Endothelial cell of umbilical vein (primary cell): ENCODE measurements around the gene CPEB2. TPM values are rescaled to one million over a fixed set of nuclear protein-coding genes. Genes with fewer than 3 reads are reported as not detected.
A peak's percentile ranks its signal among the peaks of the same experiment; 100 is the strongest.

ENCODE experiments used
- Bru-seq: library from RNA; stranded (reverse); fragments of 400-500 nt; gene quantifications from one replicate; lab custom pipeline; 2021; lab: Mats Ljungman, UMichigan
- BruChase-seq, 2 experiments: library from RNA; stranded (reverse); fragments of 400-500 nt; gene quantifications; one replicate each; lab custom pipeline; 2021; lab: Mats Ljungman, UMichigan
- BruUV-seq: library from RNA; stranded (reverse); fragments of 400-500 nt; replicated peaks from 2 replicates; lab custom pipeline; 2021; lab: Mats Ljungman, UMichigan
- CTCF ChIA-PET: fragments of 300-600, 350-600 bp; sonication (Branson Sonifier 250); formaldehyde crosslinking; loops from one replicate; lab custom pipeline; 2021; ENCODE audit warnings: antibody characterized with exemption, inconsistent platforms; lab: Charles Lee
- POLR2A ChIA-PET: fragments of 300-600, 350-600 bp; sonication (Branson Sonifier 250); formaldehyde crosslinking; loops from one replicate; lab custom pipeline; 2021; ENCODE audit warnings: antibody characterized with exemption, inconsistent platforms; lab: Charles Lee
- DNase-seq: peaks from one replicate; pipeline ENCODE4 v3.0.0-alpha.2; 2011; ENCODE audit warnings: low read depth, low spot score
- FAIRE-seq: peaks from 2 replicates; lab custom pipeline; 2011; peaks lifted over from hg19 to GRCh38; lab: Jason Lieb, UNC
- H2AFZ ChIP-seq: 2 replicates; pipeline ENCODE4 v1.6.0; 2012; ENCODE audit warnings: low read depth, low read length, control low read depth, inconsistent platforms
- H3K27ac ChIP-seq: 2 replicates; pipeline ENCODE4 v1.5.1; 2011; ENCODE audit warnings: low read depth, mild to moderate bottlenecking, control low read depth, low read length, moderate library complexity; ENCODE audit not compliant: insufficient read depth
- H3K27me3 ChIP-seq, 2 experiments: 2 replicates each; pipeline versions ENCODE4 v1.6.0 to v1.6.1; 2011; ENCODE audit warnings: low read length in 2 of 2, mixed read lengths in 1 of 2; ENCODE audit not compliant: control insufficient read depth in 2 of 2, insufficient read depth in 2 of 2
- H3K36me3 ChIP-seq, 2 experiments: 2 replicates in 1 of 2; 3 replicates in 1 of 2; pipeline ENCODE4 v1.5.1; 2011; ENCODE audit warnings: low read length in 2 of 2, mild to moderate bottlenecking in 1 of 2, moderate library complexity in 1 of 2; ENCODE audit not compliant: control insufficient read depth in 2 of 2, insufficient read depth in 2 of 2; ENCODE audit errors: extremely low read depth in 1 of 2
- H3K4me1 ChIP-seq: 3 replicates; pipeline ENCODE4 v1.5.1; 2011; ENCODE audit warnings: mild to moderate bottlenecking, low read length; ENCODE audit not compliant: control insufficient read depth, insufficient read depth; ENCODE audit errors: extremely low read depth
- H3K4me2 ChIP-seq: 2 replicates; pipeline ENCODE4 v1.6.1; 2011; ENCODE audit warnings: low read length, control low read depth, mixed read lengths; ENCODE audit not compliant: insufficient read depth
- H3K4me3 ChIP-seq, 3 experiments: fragments of 200-600 bp in 1 of 3; sonication (generic), shearing (Covaris generic) in 1 of 3; replicated peaks in 1 of 3; 2 replicates each; pipeline ENCODE4 v1.5.1; 2011 to 2016; ENCODE audit warnings: control low read depth in 3 of 3, low read length in 3 of 3, mild to moderate bottlenecking in 2 of 3, inconsistent platforms in 1 of 3, low read depth in 1 of 3, moderate library complexity in 1 of 3; ENCODE audit not compliant: insufficient read depth in 1 of 3
- H3K79me2 ChIP-seq: 2 replicates; pipeline ENCODE4 v1.6.0; 2012; ENCODE audit warnings: low read length, inconsistent platforms; ENCODE audit not compliant: control insufficient read depth, insufficient read depth
- H3K9ac ChIP-seq: replicated peaks from 2 replicates; pipeline ENCODE3; 2011; ENCODE audit warnings: low read length, control low read depth; ENCODE audit not compliant: insufficient read depth; ENCODE audit errors: extremely low read depth
- H3K9me1 ChIP-seq: replicated peaks from 3 replicates; pipeline ENCODE4 v1.6.0; 2011; ENCODE audit warnings: mild to moderate bottlenecking, low read length; ENCODE audit not compliant: control insufficient read depth, insufficient read depth; ENCODE audit errors: extremely low read depth
- H3K9me3 ChIP-seq: replicated peaks from 2 replicates; pipeline ENCODE4 v1.5.1; 2012; ENCODE audit warnings: low read length, inconsistent platforms; ENCODE audit not compliant: control insufficient read depth, insufficient read depth
- H4K20me1 ChIP-seq: replicated peaks from 2 replicates; pipeline ENCODE3; 2011; ENCODE audit warnings: mild to moderate bottlenecking, low read length; ENCODE audit not compliant: control insufficient read depth, insufficient read depth; ENCODE audit errors: extremely low read depth
- CTCF ChIP-seq, 2 donors: IDR thresholded peaks; 1 replicate in 1 of 2; 2 replicates in 1 of 2; pipeline ENCODE4 v1.5.1; 2011; ENCODE audit warnings: low read length in 2 of 2, mild to moderate bottlenecking in 2 of 2, moderate library complexity in 2 of 2, control low read depth in 1 of 2, inconsistent platforms in 1 of 2, low read depth in 1 of 2; ENCODE audit not compliant: insufficient read depth in 1 of 2; ENCODE audit errors: extremely low read depth in 1 of 2
- EZH2 ChIP-seq: IDR thresholded peaks from 2 replicates; pipeline ENCODE4 v1.6.1; 2012; ENCODE audit warnings: borderline replicate concordance, low read depth, mild to moderate bottlenecking, moderate library complexity, low read length, inconsistent platforms; ENCODE audit not compliant: severe bottlenecking
- FOS ChIP-seq: IDR thresholded peaks from 2 replicates; pipeline ENCODE4 v1.6.1; 2011; ENCODE audit warnings: mild to moderate bottlenecking, low read length, moderate library complexity, borderline replicate concordance; ENCODE audit not compliant: insufficient read depth
- GATA2 ChIP-seq: IDR thresholded peaks from 2 replicates; pipeline ENCODE4 v1.7.0; 2011; ENCODE audit warnings: low read depth, mild to moderate bottlenecking, moderate library complexity, mixed read lengths, low read length; ENCODE audit not compliant: insufficient read length, insufficient read depth
- JUN ChIP-seq: IDR thresholded peaks from 2 replicates; pipeline ENCODE4 v1.6.1; 2011; ENCODE audit warnings: borderline replicate concordance, low read depth; ENCODE audit not compliant: insufficient read length, insufficient read depth
- MAX ChIP-seq: IDR thresholded peaks from 2 replicates; pipeline ENCODE4 v1.6.1; 2011; ENCODE audit not compliant: insufficient read depth, insufficient read length
- MYC ChIP-seq: IDR thresholded peaks from one replicate; pipeline ENCODE4 v1.6.1; 2011; ENCODE audit warnings: mild to moderate bottlenecking, low read depth, low read length
- POLR2A ChIP-seq: IDR thresholded peaks from 2 replicates; pipeline ENCODE4 v1.6.1; 2012; ENCODE audit warnings: low read depth, mild to moderate bottlenecking, control low read depth, low read length
- POLR2AphosphoS5 ChIP-seq: IDR thresholded peaks from 2 replicates; pipeline ENCODE4 v1.6.1; 2012; ENCODE audit warnings: low read depth, mild to moderate bottlenecking, control low read depth, low read length, moderate library complexity; ENCODE audit not compliant: insufficient read depth
- dilution Hi-C: fragments of 300-500 bp; cut with MboI; formaldehyde crosslinking; loops from one replicate; pipeline ENCODE4 v1.15.0; 2019; ENCODE audit warnings: low sequenced_read_pairs; ENCODE audit not compliant: extremely low pct_ligation_motif_present
- intact Hi-C: fragments of 100-400 bp; cut with micrococcal nuclease; formaldehyde crosslinking; loops from one replicate; pipeline ENCODE4 v1.10.0; 2022
- long read RNA-seq: library from polyadenylated mRNA; stranded (forward); transcript quantifications from one replicate; pipeline ENCODE4 v2.0.0, GENCODE V29; 2021
- polyA minus RNA-seq, 3 experiments: library from RNA; depleted of rRNA, polyadenylated mRNA; stranded (reverse); fragments of >200 nt; gene quantifications; 1 replicate in 1 of 3; 2 replicates in 2 of 3; pipeline ENCODE4 v1.2.3, GENCODE V29; 2011
- polyA plus RNA-seq, 4 experiments: library from polyadenylated mRNA; depleted of rRNA in 3 of 4; stranded (reverse) in 3 of 4; unstranded in 1 of 4; fragments of >200 nt; gene quantifications; 2 replicates each; pipeline versions ENCODE4 v1.2.1 to v1.2.3, GENCODE V29; 2011 to 2012; ENCODE audit warnings: missing spikeins in 1 of 4
- total RNA-seq: library from RNA; stranded (reverse); gene quantifications from 2 replicates; pipeline ENCODE4 v1.2.3, GENCODE V29; 2021

The CPEB2 gene
- total RNA-seq (11.7 and 14.8 TPM in 2 replicates), polyA plus RNA-seq (1.8 and 2.8 TPM in 2 replicates), polyA minus RNA-seq (7.6 and 8.5 TPM in 2 replicates), Bru-seq, nascent RNA (percentile 80 among the genes with signal in this experiment), BruChase-seq, experiment 1, labeled RNA remaining after a 6-hour chase (percentile 55 among the genes with signal in this experiment), BruChase-seq, experiment 2, labeled RNA remaining after a 2-hour chase (percentile 74 among the genes with signal in this experiment)
- polyA plus RNA-seq (2011; cell fraction: cytosol; rRNA removed): 2.9 and 3.2 TPM in 2 replicates
- 10.3 and 10.5 TPM in 2 replicates for polyA plus RNA-seq (2011; cell fraction: nucleus; rRNA removed)
- polyA plus RNA-seq (2012): 6.8 and 7.2 TPM in 2 replicates
- 3.6 TPM for polyA minus RNA-seq (2011; cell fraction: cytosol; rRNA and poly(A)+ RNA removed)
- 10.7 and 12.6 TPM in 2 replicates for polyA minus RNA-seq (2011; cell fraction: nucleus; rRNA and poly(A)+ RNA removed)
- long read RNA-seq, full-length matches to known transcripts: 3 of 3 reads
- long read RNA-seq, partial matches to known transcripts: 0 of 3 reads
- long read RNA-seq, other reads (novel, unspliced or antisense): 0 of 3 reads

- Histone ChIP-seq H3K9ac (peak within 1 kb of the TSS; percentile 96), H2AFZ (peak within 1 kb of the TSS; percentile 79), H3K9me1 (no peaks in the 10 kb centered on the region), H3K27me3 (no peaks in the 10 kb centered on the region), H3K79me2 (peaks cover 33% of the 10 kb centered on the region), H3K36me3 (no peaks in the 10 kb centered on the region), H3K4me3 (peak within 1 kb of the TSS; percentile 77 to 93 (median 85)), H3K4me1 (peaks cover 17% of the 10 kb centered on the region), H3K27ac (peak within 1 kb of the TSS; percentile 97), H3K9me3 (no peaks in the 10 kb centered on the region), H3K4me2 (peak within 1 kb of the TSS; percentile 95), H4K20me1 (no peaks in the 10 kb centered on the region)
- no TSS peak for BruUV-seq
- dilution Hi-C loops (no loop called here), intact Hi-C loops (loop anchor here (1.0 to 10.0 kb wide), 11 partner anchors 32 to 1520 kb away; partner anchors contain the start of genes BOD1L1, FAM200B, FBXL5 and RAB28)
- CTCF ChIA-PET: interaction anchor here (1.0 to 2.1 kb wide), 7 partner anchors 10 to 1362 kb away, joined by 3 to 29 read pairs (median 3); no protein-coding TSS in a partner anchor
- FAIRE-seq (peak; percentile 87), DNase-seq (peak; percentile 97)
- POLR2A ChIA-PET: interaction anchor here (0.7 kb wide), 1 partner anchor 72 kb away, joined by 3 read pairs; no protein-coding TSS in a partner anchor
- TF ChIP-seq FOS: peak; percentile 30
- TF ChIP-seq POLR2A: peak; percentile 97
- no peak for TF ChIP-seq JUN
- TF ChIP-seq MYC: no peak
- TF ChIP-seq EZH2: no peak
- peak; percentile 96 for TF ChIP-seq POLR2AphosphoS5
- peak; percentile 20 for TF ChIP-seq MAX
- TF ChIP-seq GATA2: no peak
- TF ChIP-seq CTCF (IDR thresholded peaks at IDR 0.05; ENCODE audit: extremely low read depth in 1 of 2, insufficient read depth in 1 of 2, low read depth in 1 of 2, low read length in 2 of 2): no peak
Observed at GRCh38 chr4:15001869-15002658, at the start of gene CPEB2. Gene CPEB2 (plus strand): TSS chr4:15002481. CDS start chr4:15002674, 193 bp downstream.
